Activated T-cell treated with anti-CD3 and anti-CD28 coated beads for 24 hours (primary cell): ENCODE results near the gene RAPSN.

ENCODE experiments used
- DNase-seq: peaks from one replicate; pipeline ENCODE4 v3.0.0-alpha.2; 2020; ENCODE audit warnings: low read depth

Gene RAPSN

GRCh38 chr11:47448566-47449427 is at the start of gene RAPSN:
TSS of gene RAPSN (minus strand) at chr11:47449136. CDS start at chr11:47448964, 172 bp downstream.
- no peak for DNase-seq

GRCh38 chr11:47498149-47498548 is 49.2 kb upstream of the RAPSN start:
- DNase-seq, result no peak

GRCh38 chr11:47496808-47497207 is 47.9 kb upstream of the RAPSN start:
- DNase-seq, result no peak

GRCh38 chr11:47495856-47496217 is 46.9 kb upstream of the RAPSN start:
- DNase-seq, result no peak

- no peak for DNase-seq
Measured at GRCh38 chr11:47495011-47495855, 46.3 kb upstream of the RAPSN start.

GRCh38 chr11:47489395-47489755 is 40.4 kb upstream of the RAPSN start:
- no peak for DNase-seq

- DNase-seq, result no peak
Measured at GRCh38 chr11:47488674-47489394, 39.9 kb upstream of the RAPSN start.

- DNase-seq, result no peak
Measured at GRCh38 chr11:47488111-47488510, 39.2 kb upstream of the RAPSN start.

- no peak for DNase-seq
Measured at GRCh38 chr11:47487421-47487820, 38.5 kb upstream of the RAPSN start.

- DNase-seq, result no peak
Measured at GRCh38 chr11:47485107-47485506, 36.2 kb upstream of the RAPSN start.

GRCh38 chr11:47483457-47483856 is 34.5 kb upstream of the RAPSN start:
- DNase-seq, result no peak

GRCh38 chr11:47480762-47481161 is 31.8 kb upstream of the RAPSN start:
- DNase-seq, result no peak

- DNase-seq, result no peak
Measured at GRCh38 chr11:47478651-47479329, 29.9 kb upstream of the RAPSN start.

GRCh38 chr11:47477753-47478152 is 28.8 kb upstream of the RAPSN start:
- no peak for DNase-seq

GRCh38 chr11:47477323-47477722 is 28.4 kb upstream of the RAPSN start:
- no peak for DNase-seq

- no peak for DNase-seq
Measured at GRCh38 chr11:47470671-47471070, 21.7 kb upstream of the RAPSN start.

- no peak for DNase-seq
Measured at GRCh38 chr11:47469361-47470179, 20.6 kb upstream of the RAPSN start.

GRCh38 chr11:47468598-47469214 is 19.8 kb upstream of the RAPSN start:
- no peak for DNase-seq

GRCh38 chr11:47467357-47467756 is 18.4 kb upstream of the RAPSN start:
- no peak for DNase-seq

GRCh38 chr11:47466701-47467250 is 17.8 kb upstream of the RAPSN start:
- no peak for DNase-seq
